Thyroid gland (tissue), 4 donors: ENCODE data around the gene GALNT18.

ENCODE experiments used
- POLR2A ChIP-seq, 2 donors: fragments of 450-650 bp; IDR thresholded peaks; one replicate each; pipeline ENCODE4 v1.6.1; 2017; ENCODE audit warnings: antibody characterized with exemption in 2 of 2, mild to moderate bottlenecking in 2 of 2, moderate library complexity in 1 of 2
- TF ChIP-seq, protein P1 (sequence below), 6 experiments: fragments of 200-600 bp in 3 of 6; fragments of 450-650 bp in 3 of 6; sonication (generic) in 3 of 6; IDR thresholded peaks; one replicate each; pipeline ENCODE4 v1.5.1; 2016 to 2019; ENCODE audit warnings: antibody characterized with exemption in 6 of 6, mild to moderate bottlenecking in 2 of 6, inconsistent platforms in 1 of 6, moderate library complexity in 1 of 6

- TF ChIP-seq, protein P1, sequence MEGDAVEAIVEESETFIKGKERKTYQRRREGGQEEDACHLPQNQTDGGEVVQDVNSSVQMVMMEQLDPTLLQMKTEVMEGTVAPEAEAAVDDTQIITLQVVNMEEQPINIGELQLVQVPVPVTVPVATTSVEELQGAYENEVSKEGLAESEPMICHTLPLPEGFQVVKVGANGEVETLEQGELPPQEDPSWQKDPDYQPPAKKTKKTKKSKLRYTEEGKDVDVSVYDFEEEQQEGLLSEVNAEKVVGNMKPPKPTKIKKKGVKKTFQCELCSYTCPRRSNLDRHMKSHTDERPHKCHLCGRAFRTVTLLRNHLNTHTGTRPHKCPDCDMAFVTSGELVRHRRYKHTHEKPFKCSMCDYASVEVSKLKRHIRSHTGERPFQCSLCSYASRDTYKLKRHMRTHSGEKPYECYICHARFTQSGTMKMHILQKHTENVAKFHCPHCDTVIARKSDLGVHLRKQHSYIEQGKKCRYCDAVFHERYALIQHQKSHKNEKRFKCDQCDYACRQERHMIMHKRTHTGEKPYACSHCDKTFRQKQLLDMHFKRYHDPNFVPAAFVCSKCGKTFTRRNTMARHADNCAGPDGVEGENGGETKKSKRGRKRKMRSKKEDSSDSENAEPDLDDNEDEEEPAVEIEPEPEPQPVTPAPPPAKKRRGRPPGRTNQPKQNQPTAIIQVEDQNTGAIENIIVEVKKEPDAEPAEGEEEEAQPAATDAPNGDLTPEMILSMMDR (IDR thresholded peaks at IDR 0.05), result no peak
- TF ChIP-seq POLR2A (IDR thresholded peaks at IDR 0.05), result no peak
Measured at GRCh38 chr11:11635443-11635842, 13.6 kb upstream of the GALNT18 start.
